Keratinocyte (primary cell): Measurements from ENCODE around the gene SPX. TPM values are rescaled to one million over a fixed set of nuclear protein-coding genes. Genes with fewer than 3 reads are reported as not detected.

Experiments used
- DNase-seq: peaks from one replicate; pipeline ENCODE4 v3.0.0-alpha.2; 2011; ENCODE audit warnings: low read depth, missing footprints, low spot score
- FAIRE-seq: peaks from 2 replicates; lab custom pipeline; 2011; peaks lifted over from hg19 to GRCh38; lab: Jason Lieb, UNC
- H2AFZ ChIP-seq: 2 replicates; pipeline ENCODE4 v1.6.0; 2012; ENCODE audit warnings: low read length, control low read depth, inconsistent platforms; ENCODE audit not compliant: control insufficient read depth
- H3K27ac ChIP-seq: 2 replicates; pipeline ENCODE4 v1.5.1; 2011; ENCODE audit warnings: low read length; ENCODE audit not compliant: control insufficient read depth, insufficient read depth
- H3K27me3 ChIP-seq: 3 replicates; pipeline ENCODE4 v1.6.0; 2011; ENCODE audit warnings: low read length; ENCODE audit not compliant: control insufficient read depth, insufficient read depth; ENCODE audit errors: extremely low read depth
- H3K36me3 ChIP-seq, 2 experiments: 2 replicates in 1 of 2; 3 replicates in 1 of 2; pipeline ENCODE4 v1.5.1; 2011; ENCODE audit warnings: low read length in 2 of 2, mild to moderate bottlenecking in 1 of 2; ENCODE audit not compliant: control insufficient read depth in 2 of 2, insufficient read depth in 2 of 2; ENCODE audit errors: extremely low read depth in 1 of 2
- H3K4me1 ChIP-seq: 3 replicates; pipeline ENCODE4 v1.5.1; 2011; ENCODE audit warnings: low read length; ENCODE audit not compliant: control insufficient read depth, insufficient read depth; ENCODE audit errors: extremely low read depth
- H3K4me2 ChIP-seq: 3 replicates; pipeline ENCODE4 v1.6.0; 2011; ENCODE audit warnings: low read depth, low read length; ENCODE audit not compliant: control insufficient read depth, insufficient read depth; ENCODE audit errors: extremely low read depth
- H3K4me3 ChIP-seq, 3 experiments: fragments of 200-600 bp in 1 of 3; sonication (generic) in 1 of 3; 2 replicates in 2 of 3; 3 replicates in 1 of 3; pipeline ENCODE4 v1.5.1; 2011 to 2016; ENCODE audit warnings: low read length in 3 of 3, mild to moderate bottlenecking in 3 of 3, control low read depth in 2 of 3, inconsistent platforms in 1 of 3, low read depth in 1 of 3, mixed read lengths in 1 of 3, mixed run types in 1 of 3, moderate library complexity in 1 of 3; ENCODE audit not compliant: control insufficient read depth in 2 of 3, insufficient read depth in 2 of 3; ENCODE audit errors: extremely low read depth in 1 of 3
- H3K79me2 ChIP-seq: 2 replicates; pipeline ENCODE4 v1.6.0; 2012; ENCODE audit warnings: low read length; ENCODE audit not compliant: control insufficient read depth, insufficient read depth
- H3K9ac ChIP-seq: 3 replicates; pipeline ENCODE4 v1.6.0; 2011; ENCODE audit warnings: low read length; ENCODE audit not compliant: control insufficient read depth, insufficient read depth; ENCODE audit errors: extremely low read depth
- H3K9me1 ChIP-seq: 3 replicates; pipeline ENCODE4 v1.6.0; 2011; ENCODE audit warnings: low read length; ENCODE audit not compliant: control insufficient read depth, insufficient read depth; ENCODE audit errors: extremely low read depth
- H3K9me3 ChIP-seq: 2 replicates; pipeline ENCODE4 v1.5.1; 2012; ENCODE audit warnings: low read depth, low read length; ENCODE audit not compliant: control insufficient read depth
- H4K20me1 ChIP-seq: 3 replicates; pipeline ENCODE4 v1.6.0; 2011; ENCODE audit warnings: low read length; ENCODE audit not compliant: control insufficient read depth, insufficient read depth; ENCODE audit errors: extremely low read depth
- EZH2 ChIP-seq: IDR thresholded peaks from one replicate; pipeline ENCODE4 v1.6.1; 2012; ENCODE audit warnings: inconsistent platforms, mild to moderate bottlenecking, low read length, moderate library complexity
- dilution Hi-C: fragments of 300-500 bp; cut with MboI; formaldehyde crosslinking; loops from one replicate; pipeline ENCODE4 v1.7.0; 2020; ENCODE audit warnings: low sequenced_read_pairs; ENCODE audit not compliant: extremely low pct_ligation_motif_present
- polyA plus RNA-seq, 5 experiments: library from polyadenylated mRNA; depleted of rRNA in 3 of 5; stranded (reverse) in 3 of 5; stranded (forward) in 1 of 5; unstranded in 1 of 5; fragments of >200 nt; gene quantifications; 1 replicate in 1 of 5; 2 replicates in 3 of 5; 3 replicates in 1 of 5; pipeline versions ENCODE4 v1.2.1 to v1.2.3, GENCODE V29; 2011 to 2012; ENCODE audit warnings: missing spikeins in 2 of 5, low read depth in 1 of 5, low replicate concordance in 1 of 5
- TF ChIP-seq, protein P1 (sequence below), 3 experiments: IDR thresholded peaks in 1 of 3; conservative IDR thresholded peaks in 1 of 3; optimal IDR thresholded peaks in 1 of 3; 2 replicates in 2 of 3; 3 replicates in 1 of 3; pipeline versions ENCODE3 to v1.5.1; 2011; ENCODE audit warnings: low read length in 3 of 3, mild to moderate bottlenecking in 3 of 3, moderate library complexity in 2 of 3, control low read depth in 1 of 3, inconsistent platforms in 1 of 3; ENCODE audit not compliant: insufficient read depth in 2 of 3; ENCODE audit errors: extremely low read depth in 1 of 3

Gene SPX
- polyA plus RNA-seq, 1 donor (not counting 4 experiments of a cell fraction or from before 2014, with no cell fraction given) = 0.12 TPM

DNA sequence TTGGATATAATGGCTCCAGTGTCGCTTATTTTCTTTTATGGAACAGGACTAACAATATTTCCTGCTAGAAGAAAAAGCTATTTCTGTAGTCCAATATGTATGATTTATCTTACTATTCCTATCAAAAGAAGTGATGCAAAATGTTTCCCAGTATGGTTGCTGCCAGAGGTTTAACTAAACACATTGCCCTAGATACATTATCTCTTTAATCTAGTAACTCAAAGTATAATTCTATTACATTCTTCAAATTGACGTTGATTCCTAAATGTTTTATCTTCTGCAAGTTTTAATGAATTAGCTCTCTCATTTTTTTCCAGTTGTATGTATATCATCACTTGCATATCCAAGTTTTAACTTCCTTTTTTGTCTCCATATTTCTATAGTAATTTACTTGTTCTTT lies 50.3 kb downstream of the SPX start:
- dilution Hi-C loops = no loop called here
- no peak for DNase-seq
- FAIRE-seq = no peak
- Histone ChIP-seq H3K27me3 (no peaks in the 10 kb centered on the region), H3K36me3 (no peaks in the 10 kb centered on the region), H4K20me1 (no peaks in the 10 kb centered on the region), H3K27ac (no peak overlapping the region), H3K4me1 (no peaks in the 10 kb centered on the region), H3K79me2 (no peaks in the 10 kb centered on the region), H3K9me1 (no peaks in the 10 kb centered on the region), H3K4me2 (no peak overlapping the region), H3K9me3 (no peaks in the 10 kb centered on the region), H3K9ac (no peak overlapping the region), H2AFZ (no peak overlapping the region), H3K4me3 (no peak overlapping the region)
- TF ChIP-seq, protein P1, sequence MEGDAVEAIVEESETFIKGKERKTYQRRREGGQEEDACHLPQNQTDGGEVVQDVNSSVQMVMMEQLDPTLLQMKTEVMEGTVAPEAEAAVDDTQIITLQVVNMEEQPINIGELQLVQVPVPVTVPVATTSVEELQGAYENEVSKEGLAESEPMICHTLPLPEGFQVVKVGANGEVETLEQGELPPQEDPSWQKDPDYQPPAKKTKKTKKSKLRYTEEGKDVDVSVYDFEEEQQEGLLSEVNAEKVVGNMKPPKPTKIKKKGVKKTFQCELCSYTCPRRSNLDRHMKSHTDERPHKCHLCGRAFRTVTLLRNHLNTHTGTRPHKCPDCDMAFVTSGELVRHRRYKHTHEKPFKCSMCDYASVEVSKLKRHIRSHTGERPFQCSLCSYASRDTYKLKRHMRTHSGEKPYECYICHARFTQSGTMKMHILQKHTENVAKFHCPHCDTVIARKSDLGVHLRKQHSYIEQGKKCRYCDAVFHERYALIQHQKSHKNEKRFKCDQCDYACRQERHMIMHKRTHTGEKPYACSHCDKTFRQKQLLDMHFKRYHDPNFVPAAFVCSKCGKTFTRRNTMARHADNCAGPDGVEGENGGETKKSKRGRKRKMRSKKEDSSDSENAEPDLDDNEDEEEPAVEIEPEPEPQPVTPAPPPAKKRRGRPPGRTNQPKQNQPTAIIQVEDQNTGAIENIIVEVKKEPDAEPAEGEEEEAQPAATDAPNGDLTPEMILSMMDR (optimal IDR thresholded peaks at IDR 0.05 in 1 of 3, IDR thresholded peaks at IDR 0.05 in 1 of 3, conservative IDR thresholded peaks at IDR 0.05 in 1 of 3; ENCODE audit: extremely low read depth in 1 of 3, insufficient read depth in 2 of 3, low read length in 3 of 3) = no peak
- no peak for TF ChIP-seq EZH2

DNA sequence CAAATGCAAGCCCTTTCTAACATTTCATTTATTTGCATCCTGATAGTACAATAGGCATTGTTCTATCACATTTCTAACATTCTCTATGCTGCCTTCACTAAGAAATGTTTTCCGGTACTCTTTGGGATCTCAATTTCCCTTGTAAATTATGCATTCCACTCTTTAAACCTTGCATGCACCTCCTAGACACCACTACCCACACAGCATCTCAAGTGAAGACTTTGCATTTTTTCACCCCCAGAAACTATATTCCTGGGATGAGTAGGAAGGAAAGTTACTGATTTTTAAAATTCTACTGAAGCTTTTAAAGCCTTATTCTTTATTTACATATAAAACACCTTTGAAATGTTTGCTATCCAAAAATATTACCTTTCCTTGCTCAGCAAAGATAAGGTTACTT lies 51.4 kb downstream of the SPX start:
- no peak for DNase-seq
- Histone ChIP-seq H2AFZ (no peak overlapping the region), H3K27ac (no peak overlapping the region), H3K9me1 (no peaks in the 10 kb centered on the region), H4K20me1 (no peaks in the 10 kb centered on the region), H3K27me3 (no peaks in the 10 kb centered on the region), H3K9ac (no peak overlapping the region), H3K4me1 (no peaks in the 10 kb centered on the region), H3K79me2 (no peaks in the 10 kb centered on the region), H3K4me3 (no peak overlapping the region), H3K9me3 (no peaks in the 10 kb centered on the region), H3K4me2 (no peak overlapping the region), H3K36me3 (no peaks in the 10 kb centered on the region)
- dilution Hi-C loops = no loop called here
- no peak for FAIRE-seq
- TF ChIP-seq, protein P1 (optimal IDR thresholded peaks at IDR 0.05 in 1 of 3, IDR thresholded peaks at IDR 0.05 in 1 of 3, conservative IDR thresholded peaks at IDR 0.05 in 1 of 3; ENCODE audit: extremely low read depth in 1 of 3, insufficient read depth in 2 of 3, low read length in 3 of 3) = no peak
- no peak for TF ChIP-seq EZH2
